A172 (cell line): ENCODE measurements around the gene RTCA. TPM values are rescaled to one million over a fixed set of nuclear protein-coding genes. Genes with fewer than 3 reads are reported as not detected.
A peak's percentile ranks its signal among the peaks of the same experiment; 100 is the strongest.
"Not testable (repeated sequence)": the region's sequence is repeated elsewhere in the genome, so short reads cannot be mapped to it uniquely, and the experiment has no call there.

Experiments used
- DNase-seq: peaks from one replicate; pipeline ENCODE4 v3.0.0-alpha.2; 2015; ENCODE audit warnings: low spot score
- total RNA-seq: library from RNA; depleted of rRNA; stranded (reverse); fragments of >200 nt; shearing (Covaris generic); gene quantifications from 2 replicates; pipeline ENCODE4 v1.2.3, GENCODE V29; 2014

RTCA gene
- total RNA-seq, 1 experiment from 2014 or later = 58.2 TPM

DNA sequence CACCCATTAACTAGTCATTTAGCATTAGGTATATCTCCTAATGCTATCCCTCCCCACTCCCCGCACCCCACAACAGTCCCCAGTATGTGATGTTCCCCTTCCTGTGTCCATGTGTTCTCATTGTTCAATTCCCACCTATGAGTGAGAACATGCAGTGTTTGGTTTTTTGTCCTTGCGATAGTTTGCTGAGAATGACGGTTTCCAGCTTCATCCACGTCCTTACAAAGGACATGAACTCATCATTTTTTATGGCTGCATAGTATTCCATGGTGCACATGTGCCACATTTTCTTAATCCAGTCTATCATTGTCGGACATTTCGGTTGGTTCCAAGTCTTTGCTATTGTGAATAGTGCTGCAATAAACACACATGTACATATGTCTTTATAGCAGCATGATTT, 7.6 kb upstream of the RTCA start:
- not testable (repeated sequence) for DNase-seq

- no peak for DNase-seq
Observed at GRCh38 chr1:100261686-100262085, 4.3 kb upstream of the RTCA start.

- DNase-seq = not testable (repeated sequence)
Observed at GRCh38 chr1:100264081-100264480, 1.9 kb upstream of the RTCA start.

- DNase-seq = no peak
Observed at GRCh38 chr1:100265562-100265930, 470 bp upstream of the RTCA start.

DNA sequence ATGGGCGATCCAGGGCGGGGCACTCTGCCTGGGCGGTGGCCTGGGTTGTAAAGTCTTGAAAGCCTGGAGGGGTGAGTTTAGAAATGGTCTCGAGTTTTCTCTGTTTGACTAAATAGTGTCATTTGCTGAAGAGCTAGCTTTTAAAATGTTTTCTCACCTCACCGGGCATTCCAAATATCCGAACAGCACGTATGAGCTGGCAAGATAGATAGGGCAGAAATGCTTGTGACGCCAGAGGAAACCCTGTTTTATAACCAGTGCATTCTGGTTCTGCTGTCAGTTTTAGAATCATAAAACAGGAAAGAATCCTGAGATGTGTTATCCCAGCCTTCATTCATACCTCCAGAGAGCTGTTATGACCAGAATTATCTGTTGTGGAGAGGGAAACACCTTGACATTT, 725 bp downstream of the RTCA start:
- DNase-seq = peak; percentile 4

DNA sequence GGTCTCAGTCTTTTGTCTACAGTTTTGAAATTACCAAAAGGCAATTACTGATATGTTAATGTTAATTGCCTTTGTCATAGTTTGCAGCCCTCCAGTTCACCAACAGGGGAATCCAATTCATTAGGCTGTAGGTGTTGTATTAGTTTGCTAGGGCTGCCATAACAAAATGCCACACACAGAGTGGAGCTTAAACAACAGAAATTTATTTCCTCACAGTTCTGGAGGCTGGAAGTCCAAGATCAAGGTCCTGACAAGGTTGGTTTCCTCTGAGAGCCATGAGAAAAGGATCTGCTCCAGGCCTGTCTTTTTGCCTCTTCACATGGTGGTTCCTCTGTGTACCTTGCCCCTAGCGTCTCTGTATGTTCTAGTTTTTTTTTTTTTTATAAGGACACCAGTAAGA, 1.3 kb downstream of the RTCA start:
- DNase-seq = no peak

GRCh38 chr1:100268202-100268601, 2.2 kb downstream of the RTCA start:
- DNase-seq = no peak

- DNase-seq = no peak
Observed at GRCh38 chr1:100277866-100278265, 11.8 kb downstream of the RTCA start.

DNA sequence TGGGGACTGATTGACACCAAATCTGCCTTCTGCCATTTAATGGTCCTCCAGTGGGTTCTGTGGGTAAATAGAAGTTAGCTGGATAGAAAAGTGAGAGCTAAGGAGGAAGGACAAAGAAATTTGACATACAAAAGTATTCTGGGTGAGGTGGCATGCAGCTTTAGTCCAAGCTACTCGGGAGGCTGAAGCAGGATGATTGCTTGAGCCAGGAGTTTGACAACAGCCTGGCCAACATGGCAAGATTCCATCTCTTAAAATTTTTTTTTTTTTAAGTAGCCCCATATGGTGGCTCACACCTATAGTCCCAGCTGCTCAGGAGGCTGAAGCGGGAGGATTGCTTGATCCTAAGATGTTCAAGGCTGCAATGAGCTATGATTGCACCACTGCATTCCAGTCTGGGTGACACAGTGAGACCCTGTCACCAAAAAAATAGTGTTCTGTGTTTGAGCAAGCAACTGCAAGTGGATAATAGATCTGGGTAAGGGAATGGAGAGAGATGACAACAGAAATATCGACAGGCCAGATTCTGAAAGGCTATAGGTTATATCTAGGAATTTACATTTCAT, 13.4 kb downstream of the RTCA start:
- no peak for DNase-seq

DNA sequence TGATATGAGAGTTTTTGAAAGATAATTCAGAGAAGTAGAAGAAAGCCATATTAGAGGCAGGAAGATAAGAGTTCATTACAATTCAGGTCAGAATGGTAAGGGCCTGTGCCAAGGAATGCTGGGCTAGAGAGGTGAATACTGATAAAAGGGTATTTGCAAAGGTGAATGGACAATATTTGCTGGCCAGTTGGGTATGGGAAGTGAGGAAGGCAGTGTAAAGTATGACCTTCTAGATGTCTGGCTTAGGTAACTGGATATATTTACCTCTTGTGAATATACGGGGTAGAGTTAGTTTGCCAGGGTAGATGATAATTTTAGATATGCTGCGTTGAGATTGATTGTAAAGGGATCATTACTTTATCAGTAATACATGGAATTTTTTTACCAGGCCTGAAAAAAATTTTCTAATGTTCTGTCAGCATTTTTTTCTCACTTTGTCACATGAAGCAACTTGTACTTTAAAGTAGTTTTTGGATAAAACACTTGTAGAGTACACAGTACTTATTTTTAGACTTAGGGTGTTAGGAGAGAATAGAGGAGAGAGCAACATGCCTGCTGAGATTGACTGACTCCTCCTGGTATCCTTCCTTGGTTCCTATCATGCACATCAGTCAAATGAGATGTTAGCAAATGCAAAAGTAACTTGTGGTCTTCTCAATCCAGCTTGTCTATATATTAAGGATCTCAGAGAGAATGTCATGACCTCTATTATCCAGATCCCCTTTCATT, 14.1 kb downstream of the RTCA start:
- DNase-seq = no peak

GRCh38 chr1:100284591-100284990, 18.6 kb downstream of the RTCA start:
- DNase-seq = no peak

DNA sequence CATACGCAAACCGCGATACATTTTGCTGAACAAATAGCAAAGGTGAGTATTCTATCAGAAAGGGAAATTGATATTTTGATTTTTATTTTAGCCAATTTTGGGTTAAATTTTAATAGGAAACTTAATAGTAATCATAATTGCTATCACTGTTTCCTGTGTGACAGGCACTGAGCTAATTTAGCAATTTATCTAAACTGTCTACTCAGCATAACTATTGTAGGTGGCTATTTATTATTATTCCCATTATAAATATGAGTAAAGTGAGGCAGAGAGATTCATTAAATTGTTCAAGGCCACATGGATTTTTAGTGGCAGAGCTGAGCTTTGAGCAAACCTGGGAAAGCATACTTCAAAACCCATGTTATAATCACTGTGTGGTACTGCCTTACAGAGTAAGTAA, 21.1 kb downstream of the RTCA start:
- no peak for DNase-seq

DNA sequence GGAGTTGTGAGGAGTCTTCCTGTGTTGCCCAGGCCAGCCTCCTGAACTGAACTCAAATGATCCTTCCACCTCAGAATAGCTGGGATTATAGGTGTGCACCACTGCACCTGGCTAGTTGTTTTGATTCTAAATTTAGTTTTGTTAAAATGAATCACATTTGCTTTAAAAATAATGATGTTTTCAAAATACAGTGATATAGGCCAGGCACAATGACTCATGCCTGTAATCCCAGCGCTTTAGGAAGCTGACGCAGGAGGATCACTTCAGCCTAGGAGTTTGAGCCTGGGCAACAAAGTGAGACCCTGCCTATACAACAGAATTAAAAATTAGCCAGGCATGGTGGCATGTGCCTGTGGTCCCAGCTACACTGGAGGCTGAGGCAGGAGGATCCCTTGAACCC, 24.3 kb downstream of the RTCA start:
- DNase-seq = no peak

- no peak for DNase-seq
Observed at GRCh38 chr1:100292711-100293110, 26.7 kb downstream of the RTCA start.

DNA sequence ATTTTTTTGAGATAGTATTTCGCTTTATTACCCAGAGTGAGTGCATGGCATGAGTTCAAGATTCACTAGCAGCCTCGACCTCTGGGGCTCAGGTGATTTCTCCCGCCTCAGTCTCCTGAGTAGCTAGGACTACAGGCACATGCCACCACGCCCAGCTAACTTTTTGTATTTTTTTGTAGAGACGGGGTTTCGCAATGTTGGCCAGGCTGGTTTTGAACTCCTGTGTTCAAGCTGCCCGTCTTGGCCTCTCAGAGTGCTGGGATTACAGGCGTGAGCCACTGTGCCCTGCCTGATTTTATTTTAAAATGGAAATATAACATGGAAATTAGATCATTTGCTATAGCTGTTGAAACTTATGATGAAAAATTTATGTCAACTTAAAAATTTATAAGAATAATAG, 30.1 kb downstream of the RTCA start:
- no peak for DNase-seq

DNA sequence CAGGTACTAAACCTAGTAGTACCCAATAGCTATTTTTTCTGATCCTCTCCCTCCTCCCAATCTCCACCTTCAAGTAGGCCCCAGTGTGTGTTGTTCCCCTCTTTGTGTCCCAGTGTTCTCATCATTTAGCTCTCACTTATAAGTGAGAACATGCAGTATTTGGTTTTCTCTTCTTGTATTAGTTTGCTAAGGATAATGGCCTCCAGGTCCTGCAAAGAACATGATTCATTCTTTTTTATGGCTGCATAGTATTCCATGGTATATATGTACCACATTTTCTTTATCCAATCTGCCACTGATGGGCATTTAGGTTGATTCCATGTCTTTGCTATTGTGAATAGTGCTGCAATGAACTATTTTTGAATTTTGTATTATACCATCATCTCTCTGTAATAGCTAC, 31.0 kb downstream of the RTCA start:
- DNase-seq = not testable (repeated sequence)

DNA sequence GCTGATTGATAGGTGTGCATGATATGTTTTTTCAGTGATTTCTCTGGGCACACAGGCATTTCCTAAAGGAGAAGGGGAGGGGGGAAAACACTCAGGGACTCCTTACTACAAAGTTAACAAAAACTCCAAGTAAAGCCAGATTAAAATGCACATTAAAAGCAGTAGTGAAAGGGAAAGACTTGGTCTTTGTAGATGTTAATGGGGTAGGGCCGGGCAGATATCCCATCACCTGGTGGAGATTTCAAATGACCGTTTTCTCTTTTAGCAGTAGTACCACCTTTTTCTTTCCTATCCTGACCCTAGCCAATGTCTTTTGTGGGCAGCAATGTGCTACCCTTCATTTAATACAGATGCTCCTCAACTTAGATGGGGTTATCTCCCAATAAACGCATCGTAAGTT, 32.5 kb downstream of the RTCA start:
- no peak for DNase-seq

DNA sequence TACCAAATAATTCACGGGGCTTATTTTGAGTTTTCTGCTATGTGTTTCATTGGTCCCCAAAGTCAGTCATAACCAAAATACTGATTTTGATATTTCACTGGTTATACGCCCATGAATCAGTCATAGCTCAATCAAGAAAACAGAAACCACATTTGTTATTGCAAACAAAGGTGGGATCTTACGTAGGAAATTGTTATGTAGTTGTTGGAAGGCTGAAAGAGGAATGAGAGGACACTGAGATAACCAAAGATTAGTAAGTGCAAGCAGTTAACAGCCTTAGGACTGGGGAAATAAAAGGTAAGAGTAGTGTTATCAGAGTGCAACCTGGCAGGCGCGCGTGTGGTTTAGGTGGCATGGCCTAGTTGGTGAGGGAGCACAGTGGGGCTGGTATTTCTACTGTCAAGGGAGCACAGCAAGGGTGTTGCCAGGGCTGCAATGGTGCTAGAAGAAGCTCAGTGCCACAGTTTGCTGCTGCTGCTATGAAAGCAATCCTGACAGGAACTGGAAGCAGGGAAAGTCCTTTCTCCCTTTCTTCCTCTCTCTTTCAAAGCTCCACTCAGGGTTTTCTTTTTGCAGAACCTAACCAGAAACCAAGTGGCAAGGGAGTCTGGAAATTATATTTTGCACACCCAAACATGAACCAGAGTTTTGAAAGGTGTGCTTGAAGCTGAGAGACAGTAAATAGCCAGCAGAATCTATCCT, 33.7 kb downstream of the RTCA start:
- DNase-seq = no peak

- DNase-seq = no peak
Observed at GRCh38 chr1:100300691-100301090, 34.7 kb downstream of the RTCA start.

DNA sequence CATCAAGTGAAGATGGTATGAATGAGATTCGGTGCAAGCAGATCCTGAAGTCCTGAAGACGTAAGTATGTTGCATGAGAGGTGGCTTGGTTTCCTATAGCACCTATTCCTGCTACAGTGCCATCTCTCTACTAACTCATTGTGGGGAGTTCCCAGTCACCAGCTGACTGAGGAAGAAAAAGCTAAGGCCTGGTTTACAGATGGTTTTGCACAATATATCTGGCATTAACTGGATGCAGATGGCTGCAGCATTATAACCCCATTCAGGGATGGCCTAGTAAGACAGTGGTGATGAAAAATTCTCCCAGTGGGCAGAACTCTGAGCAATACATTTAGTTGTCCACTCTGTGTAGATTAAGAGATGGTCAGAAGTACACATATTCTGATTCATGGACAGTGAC, 36.7 kb downstream of the RTCA start:
- DNase-seq = no peak

DNA sequence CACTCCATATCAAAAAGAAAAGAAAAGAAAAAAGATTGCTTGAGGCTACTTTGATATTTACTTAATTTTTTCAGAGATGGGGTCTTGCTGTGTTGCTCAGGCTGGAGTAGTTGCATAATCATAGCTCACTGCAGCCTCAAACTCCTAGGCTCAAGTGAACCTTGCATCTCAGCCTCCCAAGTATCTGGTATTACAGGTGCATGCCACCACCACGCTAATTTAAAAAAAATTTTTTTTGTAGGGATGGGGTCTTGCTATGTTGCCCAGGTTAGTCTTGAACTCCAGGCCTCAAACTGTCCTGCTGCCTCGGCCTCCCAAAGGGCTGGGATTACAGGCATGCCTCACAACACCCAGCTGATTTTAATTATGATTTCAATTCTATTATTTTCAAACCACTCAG, 38.2 kb downstream of the RTCA start:
- no peak for DNase-seq

- no peak for DNase-seq
Observed at GRCh38 chr1:100304921-100305320, 38.9 kb downstream of the RTCA start.

DNA sequence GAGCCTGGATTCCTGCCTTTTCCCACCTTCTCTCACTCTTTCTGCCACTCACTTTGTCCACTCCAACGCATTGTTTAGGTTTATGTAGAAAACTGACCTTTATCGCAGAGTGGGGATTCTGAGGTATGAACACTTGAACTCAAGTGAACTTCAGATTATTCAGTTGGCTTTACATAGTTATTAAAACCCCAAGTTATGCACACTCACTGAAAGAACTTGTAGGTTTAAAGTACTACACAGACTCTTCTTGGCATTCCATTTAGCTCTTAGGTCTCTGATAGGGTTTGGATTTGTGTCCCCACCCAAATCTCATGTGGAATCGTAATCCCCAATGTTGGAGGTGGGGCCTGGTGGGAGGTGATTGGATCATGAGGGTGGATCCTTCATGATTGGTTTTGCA, 39.9 kb downstream of the RTCA start:
- DNase-seq = no peak
